Mesothelial cell of epicardium (in vitro differentiated cells): Measurements from ENCODE around the gene KCNQ2. TPM values are rescaled to one million over a fixed set of nuclear protein-coding genes. Genes with fewer than 3 reads are reported as not detected.

ENCODE experiments used
- DNase-seq, 2 experiments: peaks; one replicate each; pipeline ENCODE4 v3.0.0; 2021; ENCODE audit warnings: low spot score in 2 of 2; ENCODE audit not compliant: unreplicated experiment in 2 of 2
- H3K27ac Mint-ChIP-seq: 2 replicates; pipeline ENCODE4 v1.8.0; 2021; ENCODE audit warnings: mixed read lengths
- H3K27me3 Mint-ChIP-seq: 2 replicates; pipeline ENCODE4 v1.8.0; 2021; ENCODE audit warnings: low read depth, mixed read lengths
- H3K36me3 Mint-ChIP-seq: 2 replicates; pipeline ENCODE4 v1.8.0; 2021; ENCODE audit warnings: mixed read lengths
- H3K4me1 Mint-ChIP-seq: 2 replicates; pipeline ENCODE4 v1.8.0; 2021; ENCODE audit warnings: mixed read lengths
- H3K4me3 Mint-ChIP-seq: 2 replicates; pipeline ENCODE4 v1.8.0; 2021; ENCODE audit warnings: mild to moderate bottlenecking, moderate library complexity, mixed read lengths
- H3K9me3 Mint-ChIP-seq: 2 replicates; pipeline ENCODE4 v1.8.0; 2021; ENCODE audit warnings: mixed read lengths
- CTCF ChIP-seq: fragments of 200-600 bp; sonication (generic); IDR thresholded peaks from one replicate; pipeline ENCODE4 v1.5.0; 2021; ENCODE audit warnings: antibody characterized with exemption; ENCODE audit not compliant: unreplicated experiment
- total RNA-seq: library from RNA; stranded (reverse); gene quantifications from 3 replicates; pipeline ENCODE4 v1.2.1, GENCODE V29; 2021

Gene KCNQ2
- total RNA-seq, 1 donor from 2014 or later: 11.8 TPM

DNA sequence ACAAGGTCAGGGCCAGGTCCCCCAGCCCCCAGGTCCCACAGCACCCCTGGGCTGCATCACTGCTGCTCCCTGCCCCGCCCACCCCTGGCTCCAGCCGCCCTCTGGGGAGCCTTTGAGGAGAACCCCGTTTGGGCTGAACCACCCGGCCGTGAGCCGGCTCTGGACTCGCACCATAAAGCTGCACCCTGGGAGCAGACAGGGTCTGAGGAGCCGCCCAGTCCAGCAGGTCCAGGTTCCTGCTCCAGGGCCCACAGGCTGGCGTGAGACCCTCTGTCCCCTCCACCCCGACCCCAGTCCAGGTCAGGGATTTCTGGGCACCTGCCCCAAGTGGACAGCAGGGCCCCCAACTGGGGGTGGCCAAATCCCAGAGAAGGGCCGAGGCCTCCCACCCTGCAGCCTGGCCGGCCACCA lies 119.6 kb downstream of the KCNQ2 start:
- no peak for TF ChIP-seq CTCF
- no peak for DNase-seq
- H3K4me1 Mint-ChIP-seq: peaks cover 2% of the 10 kb centered on the region
- H3K27me3 Mint-ChIP-seq: peaks cover 13% of the 10 kb centered on the region
- H3K36me3 Mint-ChIP-seq: no peaks in the 10 kb centered on the region
- H3K4me3 Mint-ChIP-seq: no peak overlapping the region
- H3K27ac Mint-ChIP-seq: no peak overlapping the region
- peaks cover 6% of the 10 kb centered on the region for H3K9me3 Mint-ChIP-seq

- Mint-ChIP-seq H3K27ac (no peak overlapping the region), H3K4me3 (no peak overlapping the region), H3K36me3 (no peaks in the 10 kb centered on the region), H3K4me1 (peaks cover 2% of the 10 kb centered on the region), H3K9me3 (peaks cover 6% of the 10 kb centered on the region), H3K27me3 (peaks cover 8% of the 10 kb centered on the region)
- no peak for TF ChIP-seq CTCF
- DNase-seq: no peak
Measured at GRCh38 chr20:63351811-63352591, 120.5 kb downstream of the KCNQ2 start.

- H3K9me3 Mint-ChIP-seq: peaks cover 6% of the 10 kb centered on the region
- H3K36me3 Mint-ChIP-seq: no peaks in the 10 kb centered on the region
- peaks cover 5% of the 10 kb centered on the region for H3K27me3 Mint-ChIP-seq
- no peak for TF ChIP-seq CTCF
- peaks cover 2% of the 10 kb centered on the region for H3K4me1 Mint-ChIP-seq
- no peak overlapping the region for H3K27ac Mint-ChIP-seq
- DNase-seq: no peak
- no peak overlapping the region for H3K4me3 Mint-ChIP-seq
Measured at GRCh38 chr20:63351326-63351700, 121.1 kb downstream of the KCNQ2 start.

DNA sequence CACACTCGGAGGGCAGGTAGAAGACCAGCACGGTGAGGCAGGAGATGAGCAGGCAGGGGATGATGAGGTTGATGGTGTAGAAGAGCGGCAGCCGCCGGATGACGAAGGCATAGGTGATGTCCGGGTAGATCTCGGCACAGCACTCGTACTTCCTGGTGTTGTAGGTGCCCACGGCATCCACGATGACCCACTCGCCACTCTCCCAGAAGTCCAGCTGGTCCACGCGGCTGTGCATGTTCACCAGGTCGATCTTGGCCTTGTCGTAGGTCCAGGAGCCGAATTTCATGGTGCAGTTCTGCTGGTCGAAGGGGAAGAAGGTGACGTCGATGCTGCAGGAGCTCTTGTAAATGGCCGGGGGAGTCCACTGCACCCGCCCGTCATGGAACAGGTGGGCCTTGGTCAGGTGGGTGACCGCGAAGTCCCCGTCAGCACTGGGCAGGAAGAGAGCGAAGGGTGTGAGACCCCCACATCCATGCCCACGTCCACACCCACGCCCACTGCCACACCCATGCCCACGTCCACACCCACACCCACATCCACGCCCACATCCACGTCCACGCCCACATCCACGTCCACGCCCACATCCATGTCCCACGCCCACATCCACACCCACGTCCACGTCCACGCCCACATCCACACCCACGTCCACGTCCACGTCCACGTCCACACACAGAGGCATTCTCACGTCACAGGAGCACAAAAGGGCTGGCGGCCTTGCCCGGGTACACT lies 121.7 kb downstream of the KCNQ2 start:
- Mint-ChIP-seq H3K27ac (no peak overlapping the region), H3K4me3 (no peak overlapping the region), H3K27me3 (peaks cover 5% of the 10 kb centered on the region), H3K4me1 (peaks cover 2% of the 10 kb centered on the region), H3K9me3 (peaks cover 6% of the 10 kb centered on the region), H3K36me3 (no peaks in the 10 kb centered on the region)
- TF ChIP-seq CTCF: no peak
- DNase-seq: no peak

Other genes with a start within 250 kb of the KCNQ2 start
- gene BIRC7, start 236.8 kb downstream of the KCNQ2 start, total RNA-seq: 0.36 to 0.84 TPM (median 0.50 TPM) in 3 replicates
- gene NKAIN4, start 218.2 kb downstream of the KCNQ2 start, total RNA-seq: 16.1 to 18.4 TPM (median 16.8 TPM) in 3 replicates
- 193 to 210 TPM (median 208 TPM) in 3 replicates for gene ARFGAP1, start 199.8 kb downstream of the KCNQ2 start, total RNA-seq
- gene COL20A1, start 179.5 kb downstream of the KCNQ2 start, total RNA-seq: 0.16 to 0.25 TPM in 2 of 3 replicates, not detected in the other
- 0.11 to 0.63 TPM (median 0.43 TPM) in 3 replicates for gene CHRNA4, start 111.3 kb downstream of the KCNQ2 start, total RNA-seq
- 14.4 to 15.6 TPM (median 14.6 TPM) in 3 replicates for gene EEF1A2, start 26.4 kb upstream of the KCNQ2 start, total RNA-seq
- 258 to 271 TPM (median 269 TPM) in 3 replicates for gene PPDPF, start 48.1 kb upstream of the KCNQ2 start, total RNA-seq
- gene PTK6, start 64.7 kb upstream of the KCNQ2 start, total RNA-seq: 0.11 to 0.18 TPM in 2 of 3 replicates, not detected in the other
- not detected in 3 replicates for gene SRMS, start 75.1 kb upstream of the KCNQ2 start, total RNA-seq
- gene FNDC11, start 81.5 kb upstream of the KCNQ2 start, total RNA-seq: 0.86 to 1.4 TPM (median 1.1 TPM) in 3 replicates
- gene HELZ2, start 101.6 kb upstream of the KCNQ2 start, total RNA-seq: 35.1 to 44.4 TPM (median 40.0 TPM) in 3 replicates
- 16.1 to 17.2 TPM (median 17.0 TPM) in 3 replicates for gene GMEB2, start 154.4 kb upstream of the KCNQ2 start, total RNA-seq
- 29.9 to 34.1 TPM (median 32.1 TPM) in 3 replicates for gene STMN3, start 180.8 kb upstream of the KCNQ2 start, total RNA-seq
- 38.7 to 45.2 TPM (median 42.2 TPM) in 3 replicates for gene RTEL1, start 185.7 kb upstream of the KCNQ2 start, total RNA-seq
- gene TNFRSF6B, start 224.0 kb upstream of the KCNQ2 start, total RNA-seq: 1.6 TPM in 1 of 3 replicates, not detected in the others
- 45.3 to 47.2 TPM (median 46.1 TPM) in 3 replicates for gene ARFRP1, start 235.3 kb upstream of the KCNQ2 start, total RNA-seq
- gene ZGPAT, start 235.4 kb upstream of the KCNQ2 start, total RNA-seq: 31.3 to 36.6 TPM (median 34.6 TPM) in 3 replicates